ENCODE measurements around the gene CCDC152.
"Not testable (repeated sequence)": the region's sequence is repeated elsewhere in the genome, so short reads cannot be mapped to it uniquely, and the experiment has no call there.

The CCDC152 gene

GRCh38 chr5:42811591-42812446 lies 55.2 kb downstream of the CCDC152 start, which contains the start of gene SELENOP:
Gene SELENOP, minus strand, starts transcription at chr5:42811892. Its CDS starts 3,539 bp downstream, at chr5:42808353.
- DNase-seq (ENCODE audit: low spot score): no peak
- H3K27ac ChIP-seq: peak within 1 kb of the TSS; percentile 12 to 85
- TF ChIP-seq CTCF (IDR thresholded peaks at IDR 0.05): no peak
- H3K4me3 ChIP-seq: peak within 1 kb of the TSS; percentile 66

- Histone ChIP-seq H3K4me3 (no peak overlapping the region), H3K27ac (peak overlapping the region; percentile 7 to 12)
- no peak for TF ChIP-seq CTCF (IDR thresholded peaks at IDR 0.05)
These were observed 56.0 kb downstream of the CCDC152 start for GRCh38 chr5:42812620-42813019.

GRCh38 chr5:42813533-42813932 lies 56.9 kb downstream of the CCDC152 start:
- no peak for DNase-seq (ENCODE audit: low spot score)
- TF ChIP-seq CTCF (IDR thresholded peaks at IDR 0.05): no peak
- Histone ChIP-seq H3K4me3 (no peak overlapping the region), H3K27ac (peak overlapping the region in 1 of 2 donors; percentile 10)

More at GRCh38 chr5:42812620-42813019, 56.0 kb downstream of the CCDC152 start:
- no peak for DNase-seq (ENCODE audit: low spot score)

GRCh38 chr5:42816546-42816945 lies 59.9 kb downstream of the CCDC152 start:
- not testable (repeated sequence) for DNase-seq (ENCODE audit: low spot score); H3K27ac ChIP-seq; H3K4me3 ChIP-seq

- Histone ChIP-seq H3K27ac (no peak overlapping the region), H3K4me3 (no peak overlapping the region)
- no peak for TF ChIP-seq CTCF (IDR thresholded peaks at IDR 0.05)
- DNase-seq (ENCODE audit: low spot score): no peak
These were observed 63.1 kb downstream of the CCDC152 start for GRCh38 chr5:42819745-42820144.

GRCh38 chr5:42822548-42822947 lies 65.9 kb downstream of the CCDC152 start:
- no peak overlapping the region for H3K4me3 ChIP-seq
- TF ChIP-seq CTCF (IDR thresholded peaks at IDR 0.05): no peak
- no peak for DNase-seq (ENCODE audit: low spot score)
- no peak overlapping the region for H3K27ac ChIP-seq

- no peak overlapping the region for H3K4me3 ChIP-seq
- DNase-seq (ENCODE audit: low spot score): no peak
- no peak overlapping the region for H3K27ac ChIP-seq
- no peak for TF ChIP-seq CTCF (IDR thresholded peaks at IDR 0.05)
These were observed 67.8 kb downstream of the CCDC152 start for GRCh38 chr5:42824347-42824976.
